Liver (tissue), 9 donors: ENCODE data around the gene FSTL1. TPM values are rescaled to one million over a fixed set of nuclear protein-coding genes. Genes with fewer than 3 reads are reported as not detected.

Source experiments
- DNase-seq: peaks from one replicate; pipeline ENCODE4 v3.0.0-alpha.2; 2017; ENCODE audit warnings: low spot score
- H3K27ac ChIP-seq, 2 donors: one replicate each; pipeline ENCODE4 v1.7.0; 2013; ENCODE audit warnings: inconsistent platforms in 2 of 2, low read length in 2 of 2, control low read depth in 1 of 2, low read depth in 1 of 2, mild to moderate bottlenecking in 1 of 2
- H3K27me3 ChIP-seq, 4 donors: one replicate each; pipeline versions ENCODE4 v1.6.1 to v1.7.0; 2013; ENCODE audit warnings: low read length in 3 of 4, inconsistent platforms in 1 of 4, mild to moderate bottlenecking in 1 of 4, moderate library complexity in 1 of 4; ENCODE audit not compliant: control insufficient read depth in 4 of 4, insufficient read depth in 4 of 4
- H3K36me3 ChIP-seq, 4 donors: one replicate each; pipeline versions ENCODE4 v1.6.1 to v1.7.0; 2013; ENCODE audit warnings: low read length in 3 of 4, mild to moderate bottlenecking in 3 of 4, low read depth in 1 of 4, moderate library complexity in 1 of 4; ENCODE audit not compliant: control insufficient read depth in 4 of 4, insufficient read depth in 3 of 4
- H3K4me1 ChIP-seq, 4 donors: one replicate each; pipeline versions ENCODE4 v1.6.1 to v1.7.0; 2013; ENCODE audit warnings: low read length in 3 of 4, mild to moderate bottlenecking in 3 of 4, moderate library complexity in 1 of 4; ENCODE audit not compliant: control insufficient read depth in 4 of 4, insufficient read depth in 4 of 4
- H3K4me3 ChIP-seq, 3 donors: one replicate each; pipeline versions ENCODE4 v1.6.1 to v1.7.0; 2013; ENCODE audit warnings: low read length in 3 of 3, control low read depth in 1 of 3, low read depth in 1 of 3, mild to moderate bottlenecking in 1 of 3
- H3K9ac ChIP-seq, 2 donors: one replicate each; pipeline ENCODE4 v1.7.0; 2013; ENCODE audit warnings: low read length in 2 of 2, mild to moderate bottlenecking in 2 of 2, moderate library complexity in 2 of 2, control low read depth in 1 of 2, low read depth in 1 of 2
- H3K9me3 ChIP-seq, 4 donors: one replicate each; pipeline versions ENCODE4 v1.6.1 to v1.7.0; 2013; ENCODE audit warnings: low read length in 3 of 4; ENCODE audit not compliant: control insufficient read depth in 4 of 4
- ATF3 ChIP-seq: IDR thresholded peaks from 2 replicates; pipeline ENCODE4 v1.6.1; 2016; ENCODE audit warnings: antibody characterized with exemption
- CTCF ChIP-seq: fragments of 150-350 bp; IDR thresholded peaks from 2 replicates; pipeline ENCODE4 v1.5.1; 2017; ENCODE audit warnings: improper control_type of control experiment, low read depth, low read length; ENCODE audit not compliant: missing input control
- FOXA2 ChIP-seq: IDR thresholded peaks from 2 replicates; pipeline ENCODE4 v1.6.1; 2016; ENCODE audit warnings: antibody characterized with exemption
- GABPA ChIP-seq, 2 donors: IDR thresholded peaks in 1 of 2; conservative IDR thresholded peaks in 1 of 2; 2 replicates each; pipeline ENCODE4 v1.6.1; 2016; ENCODE audit warnings: antibody characterized with exemption in 2 of 2, mild to moderate bottlenecking in 1 of 2, moderate library complexity in 1 of 2
- HNF4A ChIP-seq, 2 donors: conservative IDR thresholded peaks; 2 replicates each; pipeline ENCODE4 v1.6.1; 2016; ENCODE audit warnings: antibody characterized with exemption in 2 of 2, mild to moderate bottlenecking in 2 of 2
- HNF4G ChIP-seq: IDR thresholded peaks from 2 replicates; pipeline ENCODE4 v1.6.1; 2016; ENCODE audit warnings: antibody characterized with exemption
- JUND ChIP-seq, 2 donors: IDR thresholded peaks; 2 replicates each; pipeline ENCODE4 v1.6.1; 2016; ENCODE audit warnings: antibody characterized with exemption in 2 of 2
- MAX ChIP-seq: IDR thresholded peaks from 2 replicates; pipeline ENCODE4 v1.6.1; 2016; ENCODE audit warnings: antibody characterized with exemption
- NR2F2 ChIP-seq: IDR thresholded peaks from 2 replicates; pipeline ENCODE4 v1.6.1; 2016; ENCODE audit warnings: antibody characterized with exemption
- RAD21 ChIP-seq, 2 donors: IDR thresholded peaks; 2 replicates each; pipeline ENCODE4 v1.6.1; 2016; ENCODE audit warnings: antibody characterized with exemption in 2 of 2, mild to moderate bottlenecking in 2 of 2
- REST ChIP-seq: IDR thresholded peaks from 2 replicates; pipeline ENCODE4 v1.6.1; 2016; ENCODE audit warnings: antibody characterized with exemption, mild to moderate bottlenecking
- RXRA ChIP-seq, 2 donors: IDR thresholded peaks; 2 replicates each; pipeline ENCODE4 v1.6.1; 2017 to 2018; ENCODE audit warnings: antibody characterized with exemption in 2 of 2, mild to moderate bottlenecking in 1 of 2
- TAF1 ChIP-seq: conservative IDR thresholded peaks from 2 replicates; pipeline ENCODE4 v1.6.1; 2016; ENCODE audit warnings: antibody characterized with exemption, mild to moderate bottlenecking
- YY1 ChIP-seq: IDR thresholded peaks from 2 replicates; pipeline ENCODE4 v1.6.1; 2016; ENCODE audit warnings: antibody characterized with exemption, mild to moderate bottlenecking
- ZBTB33 ChIP-seq: IDR thresholded peaks from 2 replicates; pipeline ENCODE4 v1.6.1; 2016; ENCODE audit warnings: antibody characterized with exemption
- WGBS: extraction: QIAGEN DNeasy Blood & Tissue Kit; methylation state at CpG from one replicate; pipeline ENCODE4 v1.1.7; 2013; 5-methylcytosine and 5-hydroxymethylcytosine counted together
- polyA plus RNA-seq, 2 donors: library from polyadenylated mRNA; stranded (reverse) in 1 of 2; unstranded in 1 of 2; fragments of 200-250 nt in 1 of 2; fragments of >200 nt in 1 of 2; fragmentation: Nextera tagmentation in 1 of 2; extraction: Ambion mirVana in 1 of 2; gene quantifications; one replicate each; pipeline versions ENCODE4 v1.2.1 to v1.2.3, GENCODE V29; 2013 to 2015
- total RNA-seq, 2 donors: library from RNA; depleted of rRNA; stranded (reverse); fragments of >200 nt; gene quantifications; one replicate each; pipeline ENCODE4 v1.2.3, GENCODE V29; 2014
- donor health status: healthy.
- donor health status: healthy.
- donor health status: healthy.
- donor health status: healthy.
- donor health status: healthy.

The FSTL1 gene
- total and polyA plus RNA-seq, 4 donors, result 9.6 to 67.5 (median 24.6) TPM

- no peak for DNase-seq
- Histone ChIP-seq H3K27me3 (no peaks in the 10 kb centered on the region), H3K27ac (no peak overlapping the region), H3K9ac (no peak overlapping the region), H3K4me3 (no peak overlapping the region), H3K9me3 (no peaks in the 10 kb centered on the region), H3K36me3 (no peaks in the 10 kb centered on the region), H3K4me1 (no peaks in the 10 kb centered on the region)
- TF ChIP-seq TAF1, result no peak
- TF ChIP-seq HNF4G, result no peak
- TF ChIP-seq GABPA (IDR thresholded peaks at IDR 0.05 in 1 of 2, conservative IDR thresholded peaks at IDR 0.05 in 1 of 2), result no peak
- no peak for TF ChIP-seq ZBTB33
- TF ChIP-seq YY1, result no peak
- TF ChIP-seq RAD21 (IDR thresholded peaks at IDR 0.05), result no peak
These were observed 80.3 kb downstream of the FSTL1 start for GRCh38 chr3:120370463-120370862.

GRCh38 chr3:120369037-120369467 is 81.7 kb downstream of the FSTL1 start:
- TF ChIP-seq YY1 (no peak), REST (no peak), GABPA (IDR thresholded peaks at IDR 0.05 in 1 of 2, conservative IDR thresholded peaks at IDR 0.05 in 1 of 2) (no peak)
- no peak for DNase-seq

GRCh38 chr3:120368172-120368571 is 82.6 kb downstream of the FSTL1 start:
- no peak for DNase-seq
- Histone ChIP-seq H3K4me1 (no peaks in the 10 kb centered on the region), H3K4me3 (no peak overlapping the region), H3K9me3 (no peaks in the 10 kb centered on the region), H3K27ac (no peak overlapping the region), H3K36me3 (no peaks in the 10 kb centered on the region), H3K27me3 (no peaks in the 10 kb centered on the region), H3K9ac (no peak overlapping the region)
- WGBS, result 89% methylated on average over 3 of the region's 3 CpGs
- TF ChIP-seq TAF1 (no peak), JUND (IDR thresholded peaks at IDR 0.05) (no peak), HNF4G (no peak), NR2F2 (no peak), FOXA2 (no peak), MAX (no peak), HNF4A (conservative IDR thresholded peaks at IDR 0.05) (no peak), CTCF (no peak), GABPA (IDR thresholded peaks at IDR 0.05 in 1 of 2, conservative IDR thresholded peaks at IDR 0.05 in 1 of 2) (no peak), ATF3 (no peak), ZBTB33 (no peak), RXRA (IDR thresholded peaks at IDR 0.05) (no peak)

More at GRCh38 chr3:120369037-120369467, 81.7 kb downstream of the FSTL1 start:
- no peaks in the 10 kb centered on the region for H3K9me3 ChIP-seq
- no peak overlapping the region for H3K9ac ChIP-seq
- no peak overlapping the region for H3K4me3 ChIP-seq
- H3K4me1 ChIP-seq, result no peaks in the 10 kb centered on the region
- WGBS, result 31% methylated on average over 2 of the region's 2 CpGs
- H3K27me3 ChIP-seq, result no peaks in the 10 kb centered on the region
- no peaks in the 10 kb centered on the region for H3K36me3 ChIP-seq
- H3K27ac ChIP-seq, result no peak overlapping the region
